Vagina (tissue), 2 donors: ENCODE measurements around the gene CPLX4. TPM values are rescaled to one million over a fixed set of nuclear protein-coding genes. Genes with fewer than 3 reads are reported as not detected.

Experiments used
- DNase-seq, 2 donors: peaks; one replicate each; pipeline ENCODE4 v3.0.0-alpha.2; 2017; ENCODE audit errors: extremely low spot score in 2 of 2
- H3K27ac ChIP-seq: fragments of 200-600 bp; sonication (generic); one replicate; pipeline ENCODE4 v1.5.1; 2019
- H3K27me3 ChIP-seq: fragments of 200-600 bp; sonication (generic); one replicate; pipeline ENCODE4 v1.5.1; 2019
- H3K36me3 ChIP-seq, 2 donors: fragments of 200-600 bp; sonication (generic); one replicate each; pipeline ENCODE4 v1.5.1; 2017 to 2019
- H3K4me1 ChIP-seq: fragments of 200-600 bp; sonication (generic); one replicate; pipeline ENCODE4 v1.5.1; 2019
- H3K4me3 ChIP-seq, 2 donors: fragments of 200-600 bp; sonication (generic); 1 replicate in 1 of 2; 2 replicates in 1 of 2; pipeline ENCODE4 v1.5.1; 2016 to 2019
- H3K9me3 ChIP-seq: fragments of 200-600 bp; sonication (generic); one replicate; pipeline ENCODE4 v1.5.1; 2019
- CTCF ChIP-seq, 3 experiments: fragments of 450-650 bp in 2 of 3; fragments of 200-600 bp in 1 of 3; sonication (generic) in 1 of 3; IDR thresholded peaks; one replicate each; pipeline ENCODE4 v1.5.1; 2017 to 2019; ENCODE audit warnings: antibody characterized with exemption in 3 of 3, mild to moderate bottlenecking in 2 of 3, moderate library complexity in 2 of 3
- POLR2A ChIP-seq, 2 donors: fragments of 450-650 bp; IDR thresholded peaks; one replicate each; pipeline ENCODE4 v1.6.1; 2017; ENCODE audit warnings: antibody characterized with exemption in 2 of 2, mild to moderate bottlenecking in 2 of 2, moderate library complexity in 2 of 2
- POLR2AphosphoS5 ChIP-seq, 2 donors: sonication (generic); formaldehyde crosslinking; IDR thresholded peaks; one replicate each; pipeline ENCODE4 v1.9.0; 2017; ENCODE audit warnings: antibody characterized with exemption in 2 of 2, mild to moderate bottlenecking in 2 of 2, low read depth in 1 of 2; ENCODE audit not compliant: insufficient read depth in 1 of 2
- intact Hi-C: fragments of 100-400 bp; cut with DNase I; formaldehyde crosslinking; loops from one replicate; pipeline ENCODE4 v1.15.1; 2023
- total RNA-seq: library from RNA; depleted of rRNA; stranded (reverse); fragments of >200 nt; gene quantifications from one replicate; pipeline ENCODE4 v1.2.3, GENCODE V29; 2016

CPLX4 gene
- total RNA-seq, 1 donor from 2014 or later: not detected

GRCh38 chr18:59272221-59272888, 46.1 kb downstream of the CPLX4 start:
- no peak for DNase-seq
- intact Hi-C loops: no loop called here
- Histone ChIP-seq H3K27ac (no peak overlapping the region), H3K27me3 (peaks cover 29% of the 10 kb centered on the region), H3K36me3 (no peaks in the 10 kb centered on the region), H3K4me1 (peaks cover 33% of the 10 kb centered on the region), H3K9me3 (no peaks in the 10 kb centered on the region), H3K4me3 (peak overlapping the region; percentile 29 to 42)
- TF ChIP-seq POLR2A (IDR thresholded peaks at IDR 0.05) (no peak), CTCF (IDR thresholded peaks at IDR 0.05) (no peak), POLR2AphosphoS5 (IDR thresholded peaks at IDR 0.05; ENCODE audit: insufficient read depth in 1 of 2, low read depth in 1 of 2) (no peak)

- Histone ChIP-seq H3K27ac (no peak overlapping the region), H3K36me3 (no peaks in the 10 kb centered on the region), H3K27me3 (peaks cover 29% of the 10 kb centered on the region), H3K9me3 (no peaks in the 10 kb centered on the region), H3K4me1 (peaks cover 33% of the 10 kb centered on the region), H3K4me3 (peak overlapping the region in 1 of 2 donors; percentile 42)
- TF ChIP-seq CTCF (IDR thresholded peaks at IDR 0.05) (no peak), POLR2A (IDR thresholded peaks at IDR 0.05) (no peak), POLR2AphosphoS5 (IDR thresholded peaks at IDR 0.05; ENCODE audit: insufficient read depth in 1 of 2, low read depth in 1 of 2) (no peak)
- no peak for DNase-seq
- intact Hi-C loops: no loop called here
Observed at GRCh38 chr18:59271606-59272220, 46.7 kb downstream of the CPLX4 start.

DNA sequence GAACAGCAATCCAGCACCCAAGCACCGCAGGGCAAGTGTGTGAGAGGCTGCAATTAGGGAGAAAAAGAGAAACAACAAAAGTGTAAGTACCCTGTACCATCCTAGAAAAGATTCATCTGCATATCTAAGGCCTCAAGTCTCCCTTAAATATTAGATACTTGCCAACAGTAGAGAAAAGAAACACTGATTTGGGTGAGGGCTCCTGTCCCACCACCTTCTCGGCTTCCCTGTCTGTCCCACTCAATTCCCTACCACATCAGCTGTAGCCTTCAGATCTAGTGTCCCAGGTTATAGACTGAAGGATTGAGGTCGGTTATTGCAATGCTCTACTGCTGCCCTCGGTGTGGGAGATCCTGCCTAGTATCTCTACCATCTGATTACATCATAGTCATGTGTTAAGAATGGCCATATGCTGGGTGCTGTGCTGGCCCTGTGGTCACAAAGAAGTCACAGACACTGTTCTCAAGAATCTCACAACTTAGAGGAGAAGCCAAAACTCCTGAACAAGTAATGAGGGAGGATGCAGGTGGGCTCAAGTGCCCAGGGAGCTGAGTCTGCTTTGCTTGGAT, 47.7 kb downstream of the CPLX4 start:
- TF ChIP-seq POLR2AphosphoS5 (IDR thresholded peaks at IDR 0.05; ENCODE audit: insufficient read depth in 1 of 2, low read depth in 1 of 2): no peak
- no peak for TF ChIP-seq CTCF (IDR thresholded peaks at IDR 0.05)
- TF ChIP-seq POLR2A (IDR thresholded peaks at IDR 0.05): no peak
- Histone ChIP-seq H3K4me3 (no peak overlapping the region), H3K9me3 (no peaks in the 10 kb centered on the region), H3K27me3 (peaks cover 29% of the 10 kb centered on the region), H3K36me3 (no peaks in the 10 kb centered on the region), H3K27ac (no peak overlapping the region), H3K4me1 (peaks cover 35% of the 10 kb centered on the region)
- intact Hi-C loops: no loop called here
- DNase-seq: no peak

DNA sequence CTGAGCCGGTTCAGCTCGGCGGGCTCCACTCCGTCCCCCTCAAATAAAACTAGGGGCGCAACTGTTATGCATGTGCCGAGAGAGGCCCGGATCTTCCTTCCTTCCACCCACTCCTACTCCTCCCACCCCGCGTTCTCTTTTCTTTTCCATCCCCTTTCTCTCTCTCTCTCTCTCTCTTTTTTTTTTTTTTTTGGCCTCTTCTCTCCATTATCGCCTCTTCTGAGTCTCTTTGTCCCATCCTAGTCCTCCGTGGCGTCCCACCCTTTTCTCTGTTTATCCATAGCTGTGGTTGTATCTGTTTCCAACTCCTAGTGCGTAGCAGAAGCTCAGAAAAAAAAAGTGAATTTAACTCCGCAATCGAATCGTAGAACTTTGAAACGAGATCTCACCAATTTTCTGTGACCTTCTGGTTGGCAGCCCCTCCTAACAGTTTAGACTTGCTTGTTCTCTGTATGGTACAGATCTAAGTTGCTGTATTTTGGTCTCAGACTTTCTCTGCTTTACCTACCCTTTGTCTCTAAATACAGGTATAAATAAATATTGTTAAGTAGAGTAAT, 48.8 kb downstream of the CPLX4 start:
- no peak for TF ChIP-seq CTCF (IDR thresholded peaks at IDR 0.05)
- no peak for TF ChIP-seq POLR2AphosphoS5 (IDR thresholded peaks at IDR 0.05; ENCODE audit: insufficient read depth in 1 of 2, low read depth in 1 of 2)
- Histone ChIP-seq H3K27ac (no peak overlapping the region), H3K36me3 (no peaks in the 10 kb centered on the region), H3K4me1 (peaks cover 46% of the 10 kb centered on the region), H3K27me3 (peaks cover 37% of the 10 kb centered on the region), H3K4me3 (peak overlapping the region in 1 of 2 donors; percentile 34), H3K9me3 (no peaks in the 10 kb centered on the region)
- intact Hi-C loops: no loop called here
- DNase-seq: no peak
